CD4-positive, alpha-beta T cell treated with Interleukin-2 at 100 ng/mL for 4 hours (primary cell): Measurements from ENCODE around the gene FRYL.
"Not testable (repeated sequence)": the region's sequence is repeated elsewhere in the genome, so short reads cannot be mapped to it uniquely, and the experiment has no call there.

Source experiments
- DNase-seq: peaks from one replicate; pipeline ENCODE4 v3.0.0-alpha.2; 2020; ENCODE audit warnings: low spot score

FRYL gene

DNA sequence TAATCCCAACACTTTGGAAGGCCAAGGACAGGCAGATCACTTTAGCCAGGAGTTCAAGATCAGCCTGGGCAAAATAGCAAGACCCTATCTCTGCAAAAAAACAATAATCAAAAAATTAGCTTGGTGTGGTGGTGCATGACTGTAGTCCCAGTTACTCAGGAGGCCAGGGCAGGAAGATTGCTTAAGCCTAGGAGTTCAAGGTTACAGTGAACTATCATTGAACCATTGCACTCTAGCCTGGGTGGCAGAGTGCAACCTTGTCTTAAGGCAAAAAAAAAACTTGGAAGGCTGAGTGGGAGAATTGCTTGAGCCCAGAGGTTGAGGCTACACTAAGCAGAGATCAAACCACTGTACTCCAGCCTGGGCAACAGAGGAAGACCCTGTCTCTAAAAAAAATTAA lies 5.2 kb upstream of the FRYL start:
- DNase-seq: no peak

DNA sequence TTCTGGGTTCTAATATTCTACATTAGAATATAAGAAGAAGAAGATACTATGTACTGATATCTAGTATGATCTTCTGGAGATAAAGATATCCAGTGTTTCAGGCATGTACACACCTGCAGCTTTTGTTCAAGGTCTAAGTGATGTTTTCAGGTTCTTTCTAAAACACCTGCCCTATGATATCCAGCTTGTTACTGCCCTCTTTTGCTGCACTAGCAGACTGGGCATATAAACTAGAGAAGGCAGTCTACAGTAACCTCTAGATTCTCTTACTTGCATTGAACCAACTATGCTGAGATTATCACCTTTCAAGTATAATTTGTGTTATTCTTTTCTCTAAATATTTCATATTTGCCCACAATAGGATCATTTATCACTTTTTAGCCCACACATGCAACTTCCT lies 1.9 kb upstream of the FRYL start:
- no peak for DNase-seq

DNA sequence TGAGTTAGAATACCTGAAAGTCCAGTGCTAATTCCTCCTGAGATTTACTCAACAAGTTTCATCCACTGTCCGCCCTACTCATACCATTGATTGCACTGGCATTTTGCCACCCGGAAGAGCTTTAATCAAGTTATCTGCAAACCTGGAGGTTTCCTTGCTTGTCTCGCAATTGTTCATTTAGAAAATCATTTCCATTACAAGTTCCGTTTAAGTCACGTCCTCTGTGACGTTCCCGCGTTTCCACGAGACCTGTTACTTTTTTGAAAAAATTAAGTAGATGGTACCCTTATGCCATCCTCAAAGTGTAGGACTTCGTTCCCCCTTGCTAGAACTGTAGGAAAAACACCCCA lies 761 bp upstream of the FRYL start:
- peak; percentile 40 for DNase-seq

DNA sequence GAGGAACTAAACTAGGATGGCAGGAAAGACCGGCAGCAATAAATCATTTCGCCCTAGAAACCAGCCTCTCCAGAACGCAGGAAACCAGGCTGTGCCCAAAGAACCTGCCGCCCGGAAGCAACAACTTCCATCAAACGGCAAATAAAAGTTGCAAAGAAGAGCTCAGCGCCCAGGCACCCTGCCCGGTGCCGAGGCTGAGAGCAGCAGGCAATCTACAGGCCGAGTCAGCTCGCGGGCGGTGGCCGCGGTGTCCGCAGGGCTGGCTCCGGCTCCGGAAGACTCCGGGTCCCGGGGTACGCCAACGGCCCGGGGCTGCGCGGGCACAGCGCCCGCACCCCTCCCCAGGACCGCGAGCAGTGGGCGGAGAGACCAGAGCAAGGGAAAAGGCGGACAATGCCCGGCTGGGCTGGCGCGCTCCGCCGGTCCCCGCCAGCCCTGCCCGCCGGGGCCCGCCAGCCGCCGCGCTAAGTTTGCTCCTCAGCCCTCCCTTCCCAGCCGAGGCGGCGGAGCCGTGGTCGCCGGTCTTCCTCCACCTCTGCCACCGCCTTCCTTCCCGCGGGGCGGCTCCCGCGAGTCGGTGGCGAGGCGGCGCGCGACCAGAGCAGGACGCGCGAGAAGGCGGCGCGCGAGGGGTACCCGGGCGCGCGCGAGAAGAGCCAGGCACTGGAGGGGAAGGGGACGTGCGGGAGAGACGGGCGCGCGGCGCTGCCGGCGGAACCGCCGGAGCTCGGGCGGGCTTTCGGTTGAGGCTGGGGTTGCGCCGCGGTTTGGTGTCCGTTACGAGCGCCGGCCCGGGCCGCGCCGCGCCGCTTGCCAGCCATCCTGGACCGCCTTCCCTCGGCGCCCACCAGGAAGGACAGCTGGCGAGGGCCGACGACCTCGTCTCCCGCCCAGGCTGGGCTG lies 733 bp downstream of the FRYL start:
- DNase-seq: peak; percentile 67

DNA sequence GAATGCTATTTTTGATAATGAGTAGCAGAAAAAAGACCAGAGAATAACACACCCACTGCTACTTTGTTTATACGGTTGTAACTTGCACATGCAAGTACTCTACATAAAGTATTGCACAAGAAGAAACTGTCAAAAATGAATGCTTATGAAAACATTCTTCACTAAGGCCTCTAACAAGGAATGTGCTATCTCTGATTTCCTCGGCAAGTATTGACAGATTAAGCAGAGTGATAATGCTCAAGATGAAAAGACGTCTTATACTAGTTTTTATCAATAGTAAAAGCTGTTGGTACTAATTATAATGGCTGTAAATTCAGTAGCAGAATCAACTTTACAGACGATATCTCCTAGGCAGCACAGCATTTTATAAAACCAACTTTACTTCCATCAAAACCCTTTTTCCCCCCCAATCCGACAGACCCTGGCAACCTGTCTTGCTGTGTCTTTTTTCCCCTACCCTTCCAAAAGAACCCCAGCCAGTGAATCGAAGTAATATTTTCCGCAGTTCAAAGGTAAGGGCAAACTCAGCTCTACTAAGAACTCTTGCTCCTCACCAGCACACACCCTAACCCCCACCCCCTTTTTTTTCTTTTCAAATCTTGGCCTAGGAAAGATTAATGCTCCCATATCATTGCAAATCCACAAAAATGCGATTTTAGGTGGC lies 1.5 kb downstream of the FRYL start:
- DNase-seq: peak; percentile 42

DNA sequence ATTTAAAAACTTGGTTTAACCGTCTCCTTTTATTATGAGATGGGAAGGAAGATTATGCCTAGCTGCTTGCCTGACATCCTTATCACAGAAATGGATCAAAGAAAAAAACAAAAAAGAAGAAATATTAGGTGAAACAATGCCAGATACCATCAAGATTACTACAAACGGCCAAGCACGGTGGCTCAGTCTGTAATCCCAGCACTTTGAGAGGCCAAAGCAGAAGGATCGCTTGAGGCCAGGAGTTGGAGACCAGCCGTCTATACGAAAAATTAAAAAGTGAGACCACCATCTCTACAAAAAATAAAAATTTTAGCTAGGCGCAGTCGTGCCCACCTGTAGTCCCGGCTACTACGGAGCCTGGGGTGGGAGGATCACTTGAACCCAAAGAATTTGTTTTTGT lies 2.3 kb downstream of the FRYL start:
- DNase-seq: no peak

DNA sequence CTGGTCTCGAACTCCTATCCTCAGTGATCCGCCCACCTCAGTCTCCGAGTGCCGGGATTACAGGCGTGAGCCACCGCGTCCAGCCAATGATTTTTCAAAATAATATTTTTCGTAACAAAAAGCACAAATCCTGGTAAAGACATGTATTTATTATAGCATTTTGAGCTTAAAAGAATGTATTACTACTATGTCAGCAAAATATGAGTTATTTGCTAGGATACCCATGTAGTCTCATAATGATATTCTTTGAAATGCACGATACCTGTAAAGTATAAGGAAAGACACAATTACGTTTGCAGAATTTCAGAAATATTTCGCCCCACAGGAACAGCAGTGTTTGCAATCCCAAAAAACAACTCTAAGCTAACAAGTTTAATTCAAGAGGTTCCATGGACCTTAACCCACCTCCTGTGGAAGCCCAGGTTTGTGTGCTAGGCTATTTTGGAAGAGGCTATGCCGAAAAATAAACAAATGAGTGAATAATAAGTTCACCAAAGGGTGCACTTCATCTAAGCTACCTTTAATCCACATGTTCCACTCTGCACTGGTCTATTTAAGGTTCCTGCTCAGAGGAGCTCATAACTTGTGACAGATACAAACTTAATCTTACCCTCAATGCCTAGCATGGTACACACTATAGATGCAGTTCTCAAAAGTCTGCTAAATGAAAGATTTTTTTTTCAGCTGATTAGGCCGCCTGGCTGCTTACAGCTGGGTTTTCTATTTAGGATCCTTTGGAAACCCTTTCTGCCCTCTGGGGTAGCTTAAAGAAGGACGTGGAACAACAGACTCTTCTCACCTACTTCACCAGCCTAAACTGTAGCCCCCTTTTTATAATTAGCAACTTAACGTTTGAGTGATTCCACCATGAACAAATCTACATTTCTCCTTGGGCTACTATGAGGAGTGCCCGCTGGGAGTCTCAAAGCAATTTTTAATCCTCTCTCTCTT lies 5.0 kb downstream of the FRYL start:
- DNase-seq: no peak

DNA sequence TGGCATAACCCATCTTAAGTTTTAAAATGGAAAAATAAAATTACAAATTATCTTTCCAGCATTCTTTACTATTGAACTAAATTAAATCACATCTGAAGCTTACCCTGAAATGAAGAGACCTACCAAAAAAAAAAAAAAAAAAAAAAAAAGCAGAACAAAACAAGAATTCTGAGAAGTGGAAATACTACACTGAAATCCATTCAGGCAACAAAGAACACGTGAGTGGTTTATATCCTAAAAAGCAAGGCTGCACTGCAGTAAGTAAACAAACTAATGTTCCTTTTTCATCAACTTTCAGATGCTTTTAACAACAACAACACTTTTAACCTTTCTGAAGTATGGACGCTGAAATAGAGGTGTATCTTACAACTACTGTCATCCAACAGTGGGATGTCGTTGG lies 7.5 kb downstream of the FRYL start:
- no peak for DNase-seq

DNA sequence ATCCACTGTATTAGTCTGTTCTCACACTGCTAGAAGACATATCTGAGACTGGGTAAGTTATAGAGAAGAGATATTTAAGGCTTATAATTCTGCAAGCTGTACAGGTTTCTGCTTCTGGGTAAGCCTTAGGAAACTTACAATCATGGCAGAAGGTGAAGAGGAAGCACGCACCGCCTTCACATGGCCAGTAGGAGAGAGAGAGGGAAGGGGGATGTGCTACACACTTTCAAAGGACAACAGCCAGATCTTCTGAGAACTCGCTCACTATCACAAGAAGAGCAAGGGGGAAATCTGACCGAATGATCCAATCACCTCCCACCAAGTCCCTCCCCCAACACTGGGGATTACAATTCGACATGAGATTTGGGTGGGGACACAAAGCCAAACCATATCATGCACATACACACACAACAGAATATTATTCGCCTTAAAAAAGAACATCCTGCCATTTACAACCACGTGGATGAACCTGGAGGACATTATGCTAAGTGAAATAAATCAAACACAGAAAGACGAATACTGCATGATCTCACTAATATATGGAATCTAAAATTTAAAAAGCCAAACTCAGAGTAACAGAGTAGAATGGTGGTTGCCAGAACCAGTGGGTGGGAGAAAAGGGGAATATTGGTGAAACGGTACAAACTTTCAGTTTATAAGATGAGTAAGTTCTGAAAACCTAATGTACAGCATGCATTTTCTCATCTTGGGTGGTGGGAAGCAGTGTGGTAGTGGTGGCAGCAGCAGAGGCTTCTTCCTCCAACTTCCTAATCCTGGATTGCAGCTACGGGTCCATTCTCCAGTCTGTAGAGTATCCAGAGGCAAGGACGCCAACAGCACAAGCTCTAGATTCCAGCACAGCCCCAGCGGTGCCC lies 12.8 kb downstream of the FRYL start:
- no peak for DNase-seq

DNA sequence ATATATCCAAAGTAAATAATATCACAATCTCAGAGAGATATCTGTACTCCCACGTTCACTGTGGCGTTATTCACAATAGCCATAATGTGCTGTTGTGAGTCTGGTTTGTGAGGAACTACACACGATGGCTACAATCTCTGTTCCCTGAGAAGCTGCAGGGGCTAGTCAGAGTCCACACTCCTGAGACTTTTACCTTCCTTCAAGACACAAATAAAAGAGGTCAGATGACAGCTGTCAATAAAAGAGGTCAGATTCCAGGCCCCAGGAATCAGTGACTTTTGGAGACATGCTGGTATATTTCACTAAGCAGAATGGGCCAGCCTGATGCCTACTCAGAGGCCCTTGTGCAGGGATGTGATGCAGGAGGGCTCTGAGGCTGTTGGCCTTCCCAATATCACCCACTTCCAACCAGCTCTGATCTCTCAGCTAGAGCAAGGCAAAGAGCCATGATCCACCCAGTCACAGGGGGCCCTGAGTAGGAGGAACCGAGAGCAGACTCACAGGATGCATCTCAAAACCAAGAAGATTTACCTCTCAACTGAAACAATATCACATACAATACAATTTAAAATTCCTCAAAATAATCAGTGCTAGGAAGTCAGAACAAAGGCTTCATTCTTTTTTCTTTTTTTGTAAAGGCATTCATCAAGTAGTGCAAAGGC lies 13.8 kb downstream of the FRYL start:
- no peak for DNase-seq

DNA sequence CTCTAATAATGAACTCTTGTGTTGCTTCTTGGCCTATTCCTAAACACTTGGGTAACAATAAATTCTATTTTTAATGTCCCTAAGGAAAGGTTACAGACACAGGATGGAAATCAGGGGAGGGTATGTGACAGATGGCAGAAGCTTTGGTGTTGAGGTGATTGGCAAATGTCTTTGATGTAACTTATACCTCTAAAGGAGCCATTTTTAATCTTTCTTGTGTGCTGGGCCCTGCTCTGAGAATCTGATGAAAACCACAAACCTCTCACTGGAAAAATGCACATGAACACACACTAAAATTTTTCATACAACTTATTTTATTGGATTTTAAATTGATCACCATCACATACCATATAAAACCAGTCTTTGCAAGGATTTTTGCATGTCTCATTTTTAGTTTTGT lies 17.7 kb downstream of the FRYL start:
- DNase-seq: no peak

DNA sequence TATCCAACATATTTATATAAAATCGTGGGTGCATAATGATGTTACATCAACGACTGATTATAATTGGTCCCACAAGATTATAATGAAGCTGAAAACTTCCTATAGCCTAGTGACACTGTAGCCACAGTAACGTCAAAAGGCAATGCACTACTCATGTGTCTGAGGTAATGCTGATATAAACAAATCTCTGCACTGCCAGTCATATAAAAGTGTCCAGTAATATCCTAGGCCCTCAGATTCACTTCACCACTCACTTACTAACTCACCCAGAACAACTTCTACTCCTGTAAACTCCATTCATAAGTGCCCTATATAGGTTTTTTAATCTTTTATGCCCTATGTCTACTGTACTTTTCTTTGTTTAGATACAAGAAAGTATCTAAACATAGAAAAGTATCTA lies 18.8 kb downstream of the FRYL start:
- no peak for DNase-seq

DNA sequence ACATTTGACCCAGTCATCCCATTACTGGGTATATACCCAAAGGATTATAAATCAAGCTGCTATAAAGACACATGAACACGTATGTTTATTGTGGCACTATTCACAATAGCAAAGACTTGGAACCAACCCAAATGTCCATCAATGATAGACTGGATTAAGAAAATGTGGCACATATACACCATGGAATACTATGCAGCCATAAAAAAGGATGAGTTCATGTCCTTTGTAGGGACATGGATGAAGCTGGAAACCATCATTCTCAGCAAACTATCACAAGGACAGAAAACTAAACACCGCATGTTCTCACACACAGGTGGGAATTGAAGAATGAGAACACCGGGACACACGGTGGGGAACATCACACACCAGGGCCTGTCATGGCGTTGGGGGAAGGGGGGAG lies 21.4 kb downstream of the FRYL start:
- not testable (repeated sequence) for DNase-seq

DNA sequence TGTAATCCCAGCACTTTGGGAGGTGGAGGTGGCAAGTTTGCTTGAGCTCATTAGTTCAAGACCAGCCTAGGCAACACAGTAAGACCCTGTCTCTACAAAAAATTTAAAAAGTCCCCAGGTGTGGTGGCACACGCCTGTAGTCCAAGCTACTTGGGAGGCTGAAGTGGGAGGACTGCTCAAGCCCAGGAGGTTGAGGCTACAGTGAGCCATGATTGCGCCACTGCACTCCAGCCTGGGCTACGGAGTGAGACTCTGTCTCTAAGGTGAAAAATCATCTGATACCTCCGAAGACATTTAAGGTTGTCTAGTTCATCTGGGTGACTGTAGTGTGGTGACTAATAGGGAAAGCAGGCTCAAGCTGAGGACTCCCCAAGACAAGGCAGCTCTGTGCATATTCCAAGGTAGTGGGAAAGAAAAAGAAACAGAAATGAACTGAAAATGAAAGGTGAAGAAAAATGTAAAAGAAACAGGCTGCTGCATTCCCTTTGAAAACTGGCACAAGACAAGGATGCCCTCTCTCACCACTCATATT lies 23.3 kb downstream of the FRYL start:
- no peak for DNase-seq

DNA sequence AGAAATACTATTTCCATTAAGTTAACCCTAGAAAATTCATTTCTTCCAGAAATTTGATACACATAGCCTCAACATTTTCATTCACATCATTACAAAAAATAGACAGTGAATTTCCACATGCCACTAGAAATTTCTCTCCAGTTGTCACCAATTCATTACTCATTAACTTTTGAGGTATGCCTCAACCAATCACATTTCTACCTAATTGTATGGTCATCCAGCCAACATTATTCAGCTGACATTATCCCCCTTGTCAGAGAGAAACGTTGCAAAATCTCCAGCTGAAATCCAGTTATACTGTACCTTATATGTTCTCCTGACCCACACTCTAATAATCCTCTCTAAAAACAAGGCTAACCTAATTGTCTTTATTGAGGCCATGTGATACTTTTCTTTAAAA lies 24.8 kb downstream of the FRYL start:
- no peak for DNase-seq

DNA sequence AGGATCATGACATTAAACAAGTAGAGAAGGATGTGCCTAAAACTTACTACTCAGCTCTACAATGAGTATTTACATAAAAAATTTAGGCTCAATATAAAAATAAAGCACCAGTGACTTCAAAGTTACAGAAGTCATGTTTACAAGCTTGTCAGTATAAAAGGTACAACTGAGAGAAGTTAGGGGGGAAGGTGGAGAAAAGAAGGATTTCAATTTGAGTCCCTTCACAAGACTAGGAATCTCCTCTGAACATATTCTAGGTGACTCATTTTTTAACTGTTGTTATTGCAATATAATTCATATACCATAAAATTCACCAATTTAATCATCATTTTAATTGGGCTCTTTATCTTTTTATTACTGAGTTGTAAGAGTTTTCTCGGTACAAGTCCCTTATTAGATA lies 26.9 kb downstream of the FRYL start:
- DNase-seq: no peak

DNA sequence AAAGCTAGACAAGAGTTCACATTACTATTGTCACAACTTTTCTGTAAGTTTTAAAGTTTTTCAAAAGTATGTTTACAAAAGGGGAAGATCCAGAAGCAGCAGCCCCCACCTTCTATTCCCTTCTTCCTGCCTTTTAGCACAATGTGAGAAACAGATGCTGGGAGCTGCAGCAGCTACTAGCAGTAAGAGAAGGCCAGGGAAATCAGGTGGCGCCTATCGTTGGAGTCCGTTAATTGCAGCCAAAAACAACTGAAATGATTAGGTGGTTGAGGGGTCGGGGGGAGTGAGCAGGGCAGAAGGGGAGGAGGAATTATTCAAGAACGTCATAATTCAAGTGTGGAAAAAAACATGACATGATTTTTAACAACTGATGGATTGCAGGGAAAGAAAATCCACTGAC lies 27.4 kb downstream of the FRYL start:
- DNase-seq: no peak

DNA sequence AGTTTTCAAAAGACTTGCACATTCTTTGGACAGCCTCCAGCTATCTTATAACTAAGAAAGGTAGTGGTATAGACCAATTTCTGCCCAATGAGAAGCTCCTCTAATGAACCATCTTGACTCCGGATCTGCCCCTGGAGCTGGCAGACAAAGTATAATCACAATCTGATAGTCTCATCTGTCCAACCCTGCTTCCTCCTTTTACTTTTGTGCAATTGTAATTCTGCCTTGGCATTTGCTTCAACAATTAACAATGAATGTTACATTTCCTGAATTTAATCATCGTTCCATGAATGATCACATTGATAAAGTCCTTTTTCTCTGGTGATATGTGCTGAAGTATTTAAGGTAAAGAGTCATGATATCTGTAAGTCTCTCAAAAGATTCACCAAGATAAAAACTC lies 27.8 kb downstream of the FRYL start:
- DNase-seq: no peak

DNA sequence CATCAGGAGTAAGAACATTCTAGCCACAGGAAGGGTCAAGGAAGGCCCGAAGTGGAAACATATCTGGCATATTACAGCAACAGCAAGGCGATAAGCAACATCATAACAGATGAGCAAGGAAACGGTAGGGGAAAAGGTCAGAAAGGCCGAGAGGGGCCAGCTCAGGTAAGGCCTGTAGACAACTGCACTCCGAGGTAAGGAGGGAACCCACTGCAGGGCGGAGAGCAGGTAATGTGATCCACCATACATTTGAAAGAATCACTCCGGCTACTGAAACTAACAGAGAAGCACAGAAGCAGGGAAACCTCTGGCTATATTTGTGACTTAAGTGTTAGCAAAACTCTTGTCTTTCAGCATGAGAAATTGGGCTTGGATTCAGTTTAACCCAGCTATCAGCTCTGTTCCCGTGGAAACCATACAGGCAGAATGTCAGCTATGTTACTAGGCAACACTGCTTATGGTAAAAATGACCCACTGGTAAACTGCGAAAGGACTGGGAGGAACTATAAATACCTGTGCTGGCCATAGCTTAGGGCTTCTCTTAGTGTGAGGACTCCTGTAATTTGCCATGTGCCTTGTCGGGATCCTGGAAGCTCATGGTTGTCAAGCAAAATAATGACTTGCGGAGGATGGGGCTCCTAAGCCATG lies 31.0 kb downstream of the FRYL start:
- no peak for DNase-seq

DNA sequence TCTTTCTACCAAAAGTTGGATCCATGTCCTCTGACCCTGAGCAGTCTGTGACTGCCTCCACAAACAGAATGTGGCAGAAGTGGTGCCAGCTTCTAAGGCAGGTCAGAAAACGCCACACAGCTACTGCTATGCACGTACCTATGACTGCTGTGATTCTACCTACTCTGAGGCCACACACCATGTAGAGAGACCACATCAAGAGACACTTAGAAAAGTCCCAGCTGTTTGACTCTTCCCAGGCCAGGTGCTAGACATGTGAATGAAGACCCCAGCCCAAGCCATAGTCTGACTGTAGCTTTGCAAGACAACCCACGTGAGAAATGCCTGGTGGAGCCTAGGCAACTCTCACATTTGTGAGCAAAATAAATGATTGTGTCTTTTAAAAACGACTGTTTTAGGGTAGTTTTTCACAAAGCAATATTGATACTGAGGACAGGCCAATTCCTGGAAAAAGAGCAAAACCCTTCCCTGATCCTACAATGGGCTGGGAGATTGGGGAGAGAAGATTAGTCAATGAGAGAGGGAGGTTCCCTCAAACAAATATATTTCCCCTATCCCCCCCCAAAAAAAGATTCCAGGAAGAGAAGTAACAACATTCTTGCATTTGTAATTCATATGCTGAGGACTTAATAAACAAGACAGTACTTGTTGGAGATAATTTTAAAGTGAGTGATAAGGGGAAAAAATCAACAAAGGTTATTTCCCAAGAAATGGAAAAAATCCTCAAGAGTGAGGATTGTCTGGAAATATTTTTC lies 33.3 kb downstream of the FRYL start:
- DNase-seq: peak; percentile 31
